HepG2 (cell line): Measurements from ENCODE around the gene TGM2.

ENCODE experiments used
- JUND ChIP-seq: sonication (generic); formaldehyde crosslinking; IDR thresholded peaks from 2 replicates; pipeline ENCODE4 v1.8.0; 2022; ENCODE audit warnings: mild to moderate bottlenecking, missing genetic modification reagents
- POLR2A ChIP-seq, 2 experiments: IDR thresholded peaks; 2 replicates each; pipeline ENCODE4 v1.6.1; 2011; ENCODE audit warnings: low read depth in 2 of 2, low read length in 2 of 2, mild to moderate bottlenecking in 1 of 2, moderate library complexity in 1 of 2; ENCODE audit not compliant: insufficient read depth in 1 of 2
- TF ChIP-seq, protein P1 (sequence below): sonication (generic); formaldehyde crosslinking; IDR thresholded peaks from 2 replicates; pipeline ENCODE4 v1.5.0; 2020; ENCODE audit warnings: mild to moderate bottlenecking, missing genetic modification reagents, moderate library complexity

GRCh38 chr20:38144598-38144973 lies 20.5 kb downstream of the TGM2 start:
- TF ChIP-seq JUND (CRISPR knock-in tag) (no peak), POLR2A (IDR thresholded peaks at IDR 0.05; ENCODE audit: insufficient read depth in 1 of 2, low read depth in 2 of 2, low read length in 2 of 2) (no peak)
- TF ChIP-seq, protein P1, sequence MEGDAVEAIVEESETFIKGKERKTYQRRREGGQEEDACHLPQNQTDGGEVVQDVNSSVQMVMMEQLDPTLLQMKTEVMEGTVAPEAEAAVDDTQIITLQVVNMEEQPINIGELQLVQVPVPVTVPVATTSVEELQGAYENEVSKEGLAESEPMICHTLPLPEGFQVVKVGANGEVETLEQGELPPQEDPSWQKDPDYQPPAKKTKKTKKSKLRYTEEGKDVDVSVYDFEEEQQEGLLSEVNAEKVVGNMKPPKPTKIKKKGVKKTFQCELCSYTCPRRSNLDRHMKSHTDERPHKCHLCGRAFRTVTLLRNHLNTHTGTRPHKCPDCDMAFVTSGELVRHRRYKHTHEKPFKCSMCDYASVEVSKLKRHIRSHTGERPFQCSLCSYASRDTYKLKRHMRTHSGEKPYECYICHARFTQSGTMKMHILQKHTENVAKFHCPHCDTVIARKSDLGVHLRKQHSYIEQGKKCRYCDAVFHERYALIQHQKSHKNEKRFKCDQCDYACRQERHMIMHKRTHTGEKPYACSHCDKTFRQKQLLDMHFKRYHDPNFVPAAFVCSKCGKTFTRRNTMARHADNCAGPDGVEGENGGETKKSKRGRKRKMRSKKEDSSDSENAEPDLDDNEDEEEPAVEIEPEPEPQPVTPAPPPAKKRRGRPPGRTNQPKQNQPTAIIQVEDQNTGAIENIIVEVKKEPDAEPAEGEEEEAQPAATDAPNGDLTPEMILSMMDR (CRISPR knock-in tag) = no peak
